A549 (cell line): ENCODE data around the gene KCNQ1OT1. TPM values are rescaled to one million over a fixed set of nuclear protein-coding genes. Genes with fewer than 3 reads are reported as not detected.
A peak's percentile ranks its signal among the peaks of the same experiment; 100 is the strongest.

ENCODE experiments used
- ATAC-seq, 2 experiments: fragments of 200-7000 bp in 1 of 2; fragments of >200 bp in 1 of 2; cut with Nextera tagmentation in 1 of 2; cut with Tn5 transposase in 1 of 2; 3 replicates each; pipeline versions ENCODE4 v1.8.0 to v1.9.1; 2018 to 2020; ENCODE audit warnings: mild to moderate bottlenecking in 1 of 2, moderate library complexity in 1 of 2
- CTCF ChIA-PET: fragments of 300-600 bp; sonication (Branson Sonifier 250); formaldehyde crosslinking; extraction: SDS; loops from one replicate; lab custom pipeline; 2021; ENCODE audit warnings: antibody characterized with exemption, inconsistent platforms; lab: Yijun Ruan, JAX
- POLR2A ChIA-PET: fragments of 350-600 bp; formaldehyde crosslinking; extraction: SDS; loops from one replicate; lab custom pipeline; 2021; ENCODE audit warnings: antibody characterized with exemption, inconsistent platforms; lab: Yijun Ruan, JAX
- DNase-seq, 2 experiments: peaks; one replicate each; pipeline versions ENCODE4 v3.0.0 to v3.0.0-alpha.2; 2011 to 2016; ENCODE audit warnings: low read depth in 1 of 2, low spot score in 1 of 2
- FAIRE-seq: peaks from 2 replicates; lab custom pipeline; 2011; peaks lifted over from hg19 to GRCh38; lab: Jason Lieb, UNC
- H3K27ac ChIP-seq, 2 experiments: fragments of >200 bp; sonication (Bioruptor Twin); formaldehyde crosslinking; 3 replicates each; pipeline ENCODE4 v1.5.1; 2016 to 2017
- H3K4me1 ChIP-seq: fragments of >200 bp; sonication (Bioruptor Twin); formaldehyde crosslinking; 3 replicates; pipeline ENCODE4 v1.6.1; 2016
- H3K4me2 ChIP-seq: fragments of >200 bp; sonication (Bioruptor Twin); formaldehyde crosslinking; 3 replicates; pipeline ENCODE4 v1.6.1; 2016
- H3K4me3 ChIP-seq: fragments of >200 bp; sonication (Bioruptor Twin); formaldehyde crosslinking; 3 replicates; pipeline ENCODE4 v1.5.1; 2016
- H3K9me3 ChIP-seq: fragments of >200 bp; sonication (Bioruptor Twin); formaldehyde crosslinking; 3 replicates; pipeline ENCODE4 v1.6.1; 2016
- BHLHE40 ChIP-seq: IDR thresholded peaks from 2 replicates; pipeline ENCODE4 v1.6.1; 2012; ENCODE audit warnings: low read depth, low read length, inconsistent platforms
- CHD4 ChIP-seq: fragments of 200-600 bp; sonication (generic); IDR thresholded peaks from 2 replicates; pipeline ENCODE4 v1.6.1; 2016; ENCODE audit warnings: antibody characterized with exemption, mild to moderate bottlenecking, borderline replicate concordance
- EP300 ChIP-seq, 2 experiments: fragments of >200 bp; sonication (Bioruptor Twin); formaldehyde crosslinking; IDR thresholded peaks; 2 replicates in 1 of 2; 3 replicates in 1 of 2; pipeline ENCODE4 v1.6.1; 2016 to 2017
- ESRRA ChIP-seq: fragments of 150-350 bp; IDR thresholded peaks from 2 replicates; pipeline ENCODE4 v1.6.1; 2014; ENCODE audit warnings: mild to moderate bottlenecking, low read length, borderline replicate concordance
- FOXS1 ChIP-seq: fragments of 250-450 bp; sonication (Bioruptor Pico); IDR thresholded peaks from 2 replicates; pipeline ENCODE4 v1.5.0; 2020; ENCODE audit warnings: mild to moderate bottlenecking, moderate library complexity
- HDAC2 ChIP-seq: fragments of 200-600 bp; sonication (generic); IDR thresholded peaks from 2 replicates; pipeline ENCODE4 v1.6.1; 2016
- HOXB13 ChIP-seq: fragments of 250-450 bp; sonication (Bioruptor Pico); IDR thresholded peaks from 2 replicates; pipeline ENCODE4 v1.5.0; 2020; ENCODE audit warnings: low read depth, mild to moderate bottlenecking, moderate library complexity
- HOXB5 ChIP-seq: fragments of 250-450 bp; sonication (Bioruptor Pico); IDR thresholded peaks from 2 replicates; pipeline ENCODE4 v1.5.0; 2020; ENCODE audit warnings: mild to moderate bottlenecking, moderate library complexity
- JUN ChIP-seq, 2 experiments: fragments of >200 bp; sonication (Bioruptor Twin); formaldehyde crosslinking; IDR thresholded peaks; 2 replicates in 1 of 2; 3 replicates in 1 of 2; pipeline ENCODE4 v1.6.1; 2016 to 2017
- NR3C1 ChIP-seq: fragments of >200 bp; sonication (Bioruptor Twin); formaldehyde crosslinking; IDR thresholded peaks from 3 replicates; pipeline ENCODE4 v1.6.1; 2017
- RNF2 ChIP-seq: fragments of 200-600 bp; sonication (generic); IDR thresholded peaks from 2 replicates; pipeline ENCODE4 v1.6.1; 2016; ENCODE audit warnings: low read depth, mild to moderate bottlenecking, antibody characterized with exemption, moderate library complexity, borderline replicate concordance
- WGBS: methylation state at CpG from one replicate; pipeline ENCODE4 v1.1.6; 2017; ENCODE audit errors: missing lambda C conversion rate; 5-methylcytosine and 5-hydroxymethylcytosine counted together
- polyA plus RNA-seq, 4 experiments: library from polyadenylated mRNA; depleted of rRNA in 3 of 4; stranded (reverse); fragments of >200 nt; fragmentation: RNase III in 1 of 4; extraction: RNeasy Plus Mini Kit Qiagen cat#74134 plus additional on column Dnase treatment in 1 of 4; gene quantifications; 2 replicates in 3 of 4; 3 replicates in 1 of 4; pipeline ENCODE4 v1.2.3, GENCODE V29; 2011 to 2017
- TF ChIP-seq, protein P1 (sequence below): fragments of 250-450 bp; sonication (Bioruptor Pico); IDR thresholded peaks from 2 replicates; pipeline ENCODE4 v1.5.0; 2020; ENCODE audit warnings: low read depth, mild to moderate bottlenecking, moderate library complexity
- TF ChIP-seq, protein P2 (sequence below): IDR thresholded peaks from 2 replicates; pipeline ENCODE4 v1.6.1; 2012; ENCODE audit warnings: low read depth, borderline replicate concordance
- TF ChIP-seq, protein P3 (sequence below): fragments of >200 bp; sonication (Bioruptor Twin); formaldehyde crosslinking; IDR thresholded peaks from 3 replicates; pipeline ENCODE4 v1.5.1; 2016
- TF ChIP-seq, protein P4 (sequence below): fragments of 200-600 bp; sonication (generic); IDR thresholded peaks from 2 replicates; pipeline ENCODE4 v1.6.1; 2016; ENCODE audit warnings: antibody characterized with exemption, mild to moderate bottlenecking, moderate library complexity
- TF ChIP-seq, protein P5 (sequence below): IDR thresholded peaks from 2 replicates; pipeline ENCODE4 v1.6.1; 2012

KCNQ1OT1 gene
- polyA plus RNA-seq, 2 of the 4 experiments (the other 2 are of a cell fraction): 0.03 to 0.13 TPM

DNA sequence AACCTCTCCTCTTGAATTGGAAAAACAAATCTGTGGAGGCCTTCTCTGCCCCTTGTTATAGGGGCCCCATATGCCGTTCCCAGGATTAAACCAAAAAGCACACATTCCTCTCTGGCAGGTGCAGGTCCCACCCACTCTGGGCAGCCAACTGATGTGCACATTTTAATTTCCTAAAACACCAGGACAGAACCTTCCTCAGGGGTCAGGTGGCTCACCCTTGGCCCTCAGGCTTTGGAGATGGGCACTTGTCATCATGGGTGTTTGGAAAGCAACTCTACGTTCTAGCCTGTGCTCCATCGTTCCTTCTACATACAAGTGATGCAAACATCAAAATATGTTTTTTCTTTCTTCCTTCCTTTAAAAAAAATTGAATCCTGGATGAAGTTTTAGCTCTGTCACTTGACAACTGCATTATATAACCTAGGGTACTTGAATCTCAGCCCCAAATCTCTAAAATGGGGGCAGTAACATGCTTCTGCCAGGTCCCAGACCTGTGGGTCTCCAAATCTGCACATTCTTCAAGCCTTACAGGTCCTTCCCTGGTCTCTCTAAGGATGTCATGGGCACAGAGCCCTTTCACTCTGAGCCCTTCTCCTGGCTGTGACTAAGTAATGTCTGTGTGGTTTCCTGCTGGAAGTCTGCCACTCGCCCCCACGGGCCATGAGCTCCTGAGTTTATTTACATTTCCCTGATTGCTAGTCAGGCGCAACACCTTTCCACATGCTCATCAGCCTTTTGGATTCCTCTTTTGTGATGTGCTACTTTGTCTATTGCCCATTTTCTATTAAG lies 43.8 kb downstream of the KCNQ1OT1 start:
- TF ChIP-seq NR3C1 (no peak), JUN (IDR thresholded peaks at IDR 0.05) (no peak), EP300 (IDR thresholded peaks at IDR 0.05) (no peak), HOXB5 (CRISPR knock-in tag) (no peak), FOXS1 (no peak), HDAC2 (no peak), RNF2 (no peak), HOXB13 (CRISPR knock-in tag) (no peak), CHD4 (no peak)
- TF ChIP-seq, protein P1, sequence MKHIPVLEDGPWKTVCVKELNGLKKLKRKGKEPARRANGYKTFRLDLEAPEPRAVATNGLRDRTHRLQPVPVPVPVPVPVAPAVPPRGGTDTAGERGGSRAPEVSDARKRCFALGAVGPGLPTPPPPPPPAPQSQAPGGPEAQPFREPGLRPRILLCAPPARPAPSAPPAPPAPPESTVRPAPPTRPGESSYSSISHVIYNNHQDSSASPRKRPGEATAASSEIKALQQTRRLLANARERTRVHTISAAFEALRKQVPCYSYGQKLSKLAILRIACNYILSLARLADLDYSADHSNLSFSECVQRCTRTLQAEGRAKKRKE (CRISPR knock-in tag): no peak
- TF ChIP-seq, protein P2, sequence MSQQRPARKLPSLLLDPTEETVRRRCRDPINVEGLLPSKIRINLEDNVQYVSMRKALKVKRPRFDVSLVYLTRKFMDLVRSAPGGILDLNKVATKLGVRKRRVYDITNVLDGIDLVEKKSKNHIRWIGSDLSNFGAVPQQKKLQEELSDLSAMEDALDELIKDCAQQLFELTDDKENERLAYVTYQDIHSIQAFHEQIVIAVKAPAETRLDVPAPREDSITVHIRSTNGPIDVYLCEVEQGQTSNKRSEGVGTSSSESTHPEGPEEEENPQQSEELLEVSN: no peak
- TF ChIP-seq, protein P3, sequence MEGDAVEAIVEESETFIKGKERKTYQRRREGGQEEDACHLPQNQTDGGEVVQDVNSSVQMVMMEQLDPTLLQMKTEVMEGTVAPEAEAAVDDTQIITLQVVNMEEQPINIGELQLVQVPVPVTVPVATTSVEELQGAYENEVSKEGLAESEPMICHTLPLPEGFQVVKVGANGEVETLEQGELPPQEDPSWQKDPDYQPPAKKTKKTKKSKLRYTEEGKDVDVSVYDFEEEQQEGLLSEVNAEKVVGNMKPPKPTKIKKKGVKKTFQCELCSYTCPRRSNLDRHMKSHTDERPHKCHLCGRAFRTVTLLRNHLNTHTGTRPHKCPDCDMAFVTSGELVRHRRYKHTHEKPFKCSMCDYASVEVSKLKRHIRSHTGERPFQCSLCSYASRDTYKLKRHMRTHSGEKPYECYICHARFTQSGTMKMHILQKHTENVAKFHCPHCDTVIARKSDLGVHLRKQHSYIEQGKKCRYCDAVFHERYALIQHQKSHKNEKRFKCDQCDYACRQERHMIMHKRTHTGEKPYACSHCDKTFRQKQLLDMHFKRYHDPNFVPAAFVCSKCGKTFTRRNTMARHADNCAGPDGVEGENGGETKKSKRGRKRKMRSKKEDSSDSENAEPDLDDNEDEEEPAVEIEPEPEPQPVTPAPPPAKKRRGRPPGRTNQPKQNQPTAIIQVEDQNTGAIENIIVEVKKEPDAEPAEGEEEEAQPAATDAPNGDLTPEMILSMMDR: no peak
- TF ChIP-seq, protein P4, sequence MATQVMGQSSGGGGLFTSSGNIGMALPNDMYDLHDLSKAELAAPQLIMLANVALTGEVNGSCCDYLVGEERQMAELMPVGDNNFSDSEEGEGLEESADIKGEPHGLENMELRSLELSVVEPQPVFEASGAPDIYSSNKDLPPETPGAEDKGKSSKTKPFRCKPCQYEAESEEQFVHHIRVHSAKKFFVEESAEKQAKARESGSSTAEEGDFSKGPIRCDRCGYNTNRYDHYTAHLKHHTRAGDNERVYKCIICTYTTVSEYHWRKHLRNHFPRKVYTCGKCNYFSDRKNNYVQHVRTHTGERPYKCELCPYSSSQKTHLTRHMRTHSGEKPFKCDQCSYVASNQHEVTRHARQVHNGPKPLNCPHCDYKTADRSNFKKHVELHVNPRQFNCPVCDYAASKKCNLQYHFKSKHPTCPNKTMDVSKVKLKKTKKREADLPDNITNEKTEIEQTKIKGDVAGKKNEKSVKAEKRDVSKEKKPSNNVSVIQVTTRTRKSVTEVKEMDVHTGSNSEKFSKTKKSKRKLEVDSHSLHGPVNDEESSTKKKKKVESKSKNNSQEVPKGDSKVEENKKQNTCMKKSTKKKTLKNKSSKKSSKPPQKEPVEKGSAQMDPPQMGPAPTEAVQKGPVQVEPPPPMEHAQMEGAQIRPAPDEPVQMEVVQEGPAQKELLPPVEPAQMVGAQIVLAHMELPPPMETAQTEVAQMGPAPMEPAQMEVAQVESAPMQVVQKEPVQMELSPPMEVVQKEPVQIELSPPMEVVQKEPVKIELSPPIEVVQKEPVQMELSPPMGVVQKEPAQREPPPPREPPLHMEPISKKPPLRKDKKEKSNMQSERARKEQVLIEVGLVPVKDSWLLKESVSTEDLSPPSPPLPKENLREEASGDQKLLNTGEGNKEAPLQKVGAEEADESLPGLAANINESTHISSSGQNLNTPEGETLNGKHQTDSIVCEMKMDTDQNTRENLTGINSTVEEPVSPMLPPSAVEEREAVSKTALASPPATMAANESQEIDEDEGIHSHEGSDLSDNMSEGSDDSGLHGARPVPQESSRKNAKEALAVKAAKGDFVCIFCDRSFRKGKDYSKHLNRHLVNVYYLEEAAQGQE: no peak
- TF ChIP-seq, protein P5, sequence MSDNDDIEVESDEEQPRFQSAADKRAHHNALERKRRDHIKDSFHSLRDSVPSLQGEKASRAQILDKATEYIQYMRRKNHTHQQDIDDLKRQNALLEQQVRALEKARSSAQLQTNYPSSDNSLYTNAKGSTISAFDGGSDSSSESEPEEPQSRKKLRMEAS: no peak
- TF ChIP-seq, all 56 proteins: peak for 0
- ChIA-PET POLR2A (no interaction called here), CTCF (interaction anchor here (1.1 kb wide), 1 partner anchor 232 kb away, joined by 3 read pairs; no protein-coding TSS in a partner anchor)
- WGBS: 50% methylated on average over 6 of the region's 6 CpGs
- peaks cover 97% of the 10 kb centered on the region for H3K9me3 ChIP-seq
- no peak overlapping the region for H3K4me3 ChIP-seq
- no peak overlapping the region for H3K4me2 ChIP-seq
- DNase-seq: peak in 1 of 2 experiments; percentile 10
- ATAC-seq: no peak
- no peak overlapping the region for H3K27ac ChIP-seq
- FAIRE-seq: no peak
- H3K4me1 ChIP-seq: no peaks in the 10 kb centered on the region

DNA sequence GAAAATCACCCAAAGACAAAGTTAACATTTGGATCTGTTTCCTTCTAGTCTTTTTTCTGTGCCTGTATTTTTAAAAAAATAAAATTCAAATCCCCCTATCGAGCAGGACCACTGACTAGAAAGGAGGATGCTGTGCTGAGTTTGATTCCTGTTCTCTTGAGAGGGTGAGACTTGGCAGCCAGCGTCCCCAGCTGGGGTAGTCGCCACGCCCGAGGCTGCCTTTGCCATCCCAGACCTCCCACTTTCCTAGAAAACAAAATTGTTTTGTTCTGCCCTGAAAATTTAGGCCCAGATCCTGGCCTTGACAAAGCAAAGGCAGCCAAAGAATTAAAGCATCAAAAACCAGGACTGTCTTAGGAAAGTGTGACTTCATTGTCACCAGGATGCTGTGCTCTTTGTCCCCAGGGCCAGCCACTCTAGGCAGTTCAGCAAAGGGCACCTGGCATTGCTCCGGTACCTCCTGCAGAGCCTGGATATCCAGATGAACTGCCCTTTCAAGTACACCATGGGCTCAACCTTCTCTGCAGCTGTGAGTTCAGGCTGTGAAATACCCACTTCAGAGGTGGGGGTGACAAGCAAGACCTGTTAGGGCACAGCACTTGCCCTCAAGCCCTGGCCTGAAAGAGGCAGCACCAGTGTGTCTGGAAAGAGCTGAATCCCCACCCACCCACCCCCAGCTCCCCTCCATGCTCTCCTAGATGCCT lies 44.6 kb downstream of the KCNQ1OT1 start:
- TF ChIP-seq BHLHE40: no peak
- TF ChIP-seq ESRRA: no peak
- POLR2A ChIA-PET: no interaction called here

More for the DNA sequence above, 44.6 kb downstream of the KCNQ1OT1 start:
- CTCF ChIA-PET: interaction anchor here (1.1 kb wide), 1 partner anchor 233 kb away, joined by 3 read pairs; no protein-coding TSS in a partner anchor
- Histone ChIP-seq H3K4me1 (no peaks in the 10 kb centered on the region), H3K27ac (no peak overlapping the region), H3K4me3 (no peak overlapping the region), H3K4me2 (no peak overlapping the region), H3K9me3 (peaks cover 97% of the 10 kb centered on the region)
- ATAC-seq: no peak
- DNase-seq: no peak
- WGBS: 85% methylated on average over 6 of the region's 6 CpGs
- no peak for FAIRE-seq
